Activated B cell treated with CpG ODN at 0.5 μM for 24 hours (primary cell): Measurements from ENCODE around the gene LARGE1. TPM values are rescaled to one million over a fixed set of nuclear protein-coding genes. Genes with fewer than 3 reads are reported as not detected.

ENCODE experiments used
- ATAC-seq: fragments of 200-7000 bp; cut with Tn5 transposase; one replicate; pipeline ENCODE4 v1.10.0; 2021; ENCODE audit warnings: low read depth, mild to moderate bottlenecking, moderate library complexity
- CTCF ChIA-PET: fragments of 350-600 bp; sonication (Branson Sonifier 250); formaldehyde crosslinking; loops from one replicate; lab custom pipeline; 2021; ENCODE audit warnings: antibody characterized with exemption; lab: Charles Lee
- POLR2A ChIA-PET: fragments of 350-600 bp; sonication (Branson Sonifier 250); formaldehyde crosslinking; loops from one replicate; lab custom pipeline; 2021; ENCODE audit warnings: antibody characterized with exemption; lab: Charles Lee
- DNase-seq: peaks from one replicate; pipeline ENCODE4 v3.0.0; 2022
- H3K27ac Mint-ChIP-seq: one replicate; pipeline ENCODE4 v1.8.0; 2020; ENCODE audit warnings: mixed read lengths
- H3K27me3 Mint-ChIP-seq: one replicate; pipeline ENCODE4 v1.8.0; 2021; ENCODE audit warnings: mixed read lengths
- H3K36me3 Mint-ChIP-seq: one replicate; pipeline ENCODE4 v1.8.0; 2021; ENCODE audit warnings: low read depth, mixed read lengths
- H3K4me1 Mint-ChIP-seq: one replicate; pipeline ENCODE4 v1.8.0; 2021; ENCODE audit warnings: mixed read lengths
- H3K4me3 Mint-ChIP-seq: one replicate; pipeline ENCODE4 v1.8.0; 2020; ENCODE audit warnings: mild to moderate bottlenecking, mixed read lengths
- H3K9me3 Mint-ChIP-seq: one replicate; pipeline ENCODE4 v1.8.0; 2020; ENCODE audit warnings: mixed read lengths
- intact Hi-C: fragments of 100-400 bp; cut with micrococcal nuclease; formaldehyde crosslinking; loops from one replicate; pipeline ENCODE4 v1.15.1; 2024
- total RNA-seq: library from RNA; stranded (reverse); gene quantifications from 2 replicates; pipeline ENCODE4 v1.2.3, GENCODE V29; 2022
- TF ChIP-seq, protein P1 (sequence below): fragments of 200-600 bp; IDR thresholded peaks from one replicate; pipeline ENCODE4 v1.8.0; 2022; ENCODE audit warnings: antibody characterized with exemption, mild to moderate bottlenecking

LARGE1 gene
- total RNA-seq, 1 donor from 2014 or later: 22.2 TPM

DNA sequence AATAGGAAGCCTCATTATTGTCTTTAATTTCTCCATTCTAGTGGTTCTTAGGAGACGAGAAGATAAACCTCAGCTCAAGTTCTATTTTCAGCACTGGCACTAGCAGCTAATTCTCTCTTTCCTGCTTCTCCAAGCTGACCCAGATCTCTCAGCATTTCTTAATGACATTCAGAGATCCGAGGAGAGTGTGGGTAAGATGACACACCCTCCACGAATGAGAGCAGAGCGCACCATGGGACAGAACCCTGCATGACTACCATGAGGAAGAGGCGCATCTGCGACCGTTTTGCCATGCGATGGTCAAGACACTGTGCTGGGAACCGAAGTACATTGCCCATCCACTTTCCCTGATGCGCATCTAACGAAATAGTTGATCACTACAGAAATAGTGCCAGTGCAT lies 241.8 kb downstream of the LARGE1 start:
- TF ChIP-seq, protein P1, sequence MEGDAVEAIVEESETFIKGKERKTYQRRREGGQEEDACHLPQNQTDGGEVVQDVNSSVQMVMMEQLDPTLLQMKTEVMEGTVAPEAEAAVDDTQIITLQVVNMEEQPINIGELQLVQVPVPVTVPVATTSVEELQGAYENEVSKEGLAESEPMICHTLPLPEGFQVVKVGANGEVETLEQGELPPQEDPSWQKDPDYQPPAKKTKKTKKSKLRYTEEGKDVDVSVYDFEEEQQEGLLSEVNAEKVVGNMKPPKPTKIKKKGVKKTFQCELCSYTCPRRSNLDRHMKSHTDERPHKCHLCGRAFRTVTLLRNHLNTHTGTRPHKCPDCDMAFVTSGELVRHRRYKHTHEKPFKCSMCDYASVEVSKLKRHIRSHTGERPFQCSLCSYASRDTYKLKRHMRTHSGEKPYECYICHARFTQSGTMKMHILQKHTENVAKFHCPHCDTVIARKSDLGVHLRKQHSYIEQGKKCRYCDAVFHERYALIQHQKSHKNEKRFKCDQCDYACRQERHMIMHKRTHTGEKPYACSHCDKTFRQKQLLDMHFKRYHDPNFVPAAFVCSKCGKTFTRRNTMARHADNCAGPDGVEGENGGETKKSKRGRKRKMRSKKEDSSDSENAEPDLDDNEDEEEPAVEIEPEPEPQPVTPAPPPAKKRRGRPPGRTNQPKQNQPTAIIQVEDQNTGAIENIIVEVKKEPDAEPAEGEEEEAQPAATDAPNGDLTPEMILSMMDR: no peak
- ATAC-seq (no peak), DNase-seq (no peak)
- ChIA-PET CTCF (interaction anchor here (1.6 kb wide), 1 partner anchor 160 kb away, joined by 3 read pairs; no protein-coding TSS in a partner anchor), POLR2A (no interaction called here)
- no peak overlapping the region for H3K4me3 Mint-ChIP-seq
- peaks cover 9% of the 10 kb centered on the region for H3K4me1 Mint-ChIP-seq
- no peaks in the 10 kb centered on the region for H3K9me3 Mint-ChIP-seq
- no peaks in the 10 kb centered on the region for H3K36me3 Mint-ChIP-seq
- H3K27ac Mint-ChIP-seq: no peak overlapping the region
- H3K27me3 Mint-ChIP-seq: no peaks in the 10 kb centered on the region
- intact Hi-C loops: no loop called here

DNA sequence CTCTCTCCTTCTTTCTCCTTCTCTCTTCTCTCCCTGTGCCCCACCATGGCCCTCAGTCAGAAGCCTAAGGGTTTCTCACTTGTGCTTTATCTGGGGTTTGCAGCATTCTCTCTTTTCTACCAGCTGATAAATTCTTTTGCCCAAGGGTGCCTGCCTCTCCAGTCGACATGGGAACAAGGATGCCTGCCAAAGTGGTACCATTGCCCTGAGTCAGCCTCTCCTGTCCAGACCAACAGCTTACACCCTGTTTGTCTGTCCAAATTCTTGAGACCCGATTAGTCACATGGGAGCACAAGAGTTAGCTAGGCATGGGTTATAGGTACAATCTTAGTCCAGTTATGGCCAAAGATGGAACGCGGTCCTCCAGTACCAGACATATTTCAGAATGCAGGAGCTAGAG lies 242.7 kb downstream of the LARGE1 start:
- Mint-ChIP-seq H3K27ac (no peak overlapping the region), H3K36me3 (no peaks in the 10 kb centered on the region), H3K9me3 (no peaks in the 10 kb centered on the region), H3K27me3 (no peaks in the 10 kb centered on the region), H3K4me1 (peaks cover 9% of the 10 kb centered on the region), H3K4me3 (no peak overlapping the region)
- CTCF ChIA-PET: interaction anchor here (1.6 kb wide), 1 partner anchor 159 kb away, joined by 3 read pairs; no protein-coding TSS in a partner anchor
- no peak for DNase-seq
- intact Hi-C loops: no loop called here
- POLR2A ChIA-PET: no interaction called here
- no peak for ATAC-seq
- TF ChIP-seq, protein P1: no peak

DNA sequence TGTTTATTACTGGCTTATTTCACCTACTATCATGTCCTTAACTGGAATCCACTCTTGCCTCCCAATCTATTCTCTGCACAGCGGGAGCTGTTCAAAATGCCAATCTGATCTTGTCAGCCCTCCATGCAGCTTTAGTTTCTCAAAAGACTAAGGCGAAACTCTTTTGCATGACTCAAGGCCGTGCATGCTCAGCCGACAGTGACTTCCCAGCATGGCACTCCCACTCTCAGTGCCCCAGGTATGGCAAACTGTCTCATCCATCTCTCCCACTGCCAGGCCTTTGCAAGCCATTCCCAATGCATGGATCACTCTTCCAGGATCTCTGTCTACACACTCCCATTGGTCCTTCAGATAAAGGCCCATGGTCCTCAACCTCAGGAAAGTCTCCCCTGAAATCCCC lies 245.9 kb downstream of the LARGE1 start:
- peaks cover 19% of the 10 kb centered on the region for H3K4me1 Mint-ChIP-seq
- ATAC-seq (no peak), DNase-seq (no peak)
- no peak overlapping the region for H3K27ac Mint-ChIP-seq
- no peaks in the 10 kb centered on the region for H3K36me3 Mint-ChIP-seq
- intact Hi-C loops: no loop called here
- H3K4me3 Mint-ChIP-seq: no peak overlapping the region
- CTCF ChIA-PET: no interaction called here
- H3K27me3 Mint-ChIP-seq: no peaks in the 10 kb centered on the region
- TF ChIP-seq, protein P1: no peak
- POLR2A ChIA-PET: interaction anchor here (0.6 kb wide), 1 partner anchor 1707 kb away, joined by 3 read pairs; the partner anchor contains the start of gene HMOX1
- no peaks in the 10 kb centered on the region for H3K9me3 Mint-ChIP-seq

DNA sequence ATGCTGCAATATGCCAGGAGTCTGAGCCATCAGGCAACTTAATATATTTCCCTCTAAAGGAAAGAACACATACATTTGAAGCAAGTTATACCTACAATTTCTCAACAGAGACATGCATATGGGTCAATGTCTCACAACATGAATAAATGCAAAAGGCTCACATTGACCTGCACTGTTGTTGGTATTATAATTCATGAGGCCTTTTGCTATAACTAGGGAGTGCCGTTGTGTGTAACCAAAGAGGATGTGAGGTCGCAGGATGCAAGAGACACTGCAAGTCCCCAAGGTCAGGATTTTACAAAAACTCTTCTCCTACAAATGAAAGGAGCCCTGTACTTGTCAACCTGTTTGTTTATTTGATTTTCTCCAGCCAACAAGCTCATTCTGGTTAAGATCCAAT lies 250.5 kb downstream of the LARGE1 start:
- Mint-ChIP-seq H3K4me3 (no peak overlapping the region), H3K36me3 (no peaks in the 10 kb centered on the region), H3K27ac (no peak overlapping the region), H3K9me3 (no peaks in the 10 kb centered on the region), H3K27me3 (no peaks in the 10 kb centered on the region), H3K4me1 (peaks cover 51% of the 10 kb centered on the region)
- TF ChIP-seq, protein P1: no peak
- ChIA-PET POLR2A (no interaction called here), CTCF (no interaction called here)
- ATAC-seq (no peak), DNase-seq (no peak)
- intact Hi-C loops: loop anchor here (10.0 kb wide), 1 partner anchor 245 kb away; no protein-coding TSS in a partner anchor

DNA sequence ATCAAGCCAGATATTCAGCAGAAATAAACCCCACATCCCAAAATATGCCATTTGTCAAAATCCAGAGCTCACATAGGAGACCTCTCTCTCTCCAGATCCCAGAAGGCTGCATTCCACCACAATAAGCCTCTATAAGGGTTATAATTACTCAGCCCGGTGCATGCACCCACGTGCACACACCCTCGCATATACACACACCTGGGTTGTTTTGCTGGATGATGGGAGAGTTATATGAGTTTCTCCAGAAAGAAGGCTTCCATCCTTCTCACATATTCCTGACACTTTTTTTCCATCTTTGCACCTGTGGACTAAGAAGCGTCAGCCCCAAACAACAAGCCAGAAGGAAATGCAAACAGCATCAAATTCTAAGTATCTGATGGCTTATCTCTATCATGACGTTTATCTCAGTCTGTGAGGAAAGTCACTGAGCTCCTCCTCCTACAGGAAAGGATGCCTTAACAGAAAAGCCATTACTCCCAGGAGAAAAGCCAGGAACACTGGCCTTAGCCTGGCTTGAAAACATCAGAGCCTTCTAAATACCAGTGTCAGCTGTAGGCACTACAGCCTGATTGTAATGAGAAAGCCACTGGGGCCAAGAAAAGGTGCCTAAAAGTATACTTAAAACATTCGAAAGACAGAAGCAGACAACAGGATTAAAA lies 253.2 kb downstream of the LARGE1 start:
- H3K4me1 Mint-ChIP-seq: peaks cover 57% of the 10 kb centered on the region
- intact Hi-C loops: loop anchor here (10.0 kb wide), 1 partner anchor 248 kb away; no protein-coding TSS in a partner anchor
- H3K27me3 Mint-ChIP-seq: no peaks in the 10 kb centered on the region
- TF ChIP-seq, protein P1: no peak
- no peaks in the 10 kb centered on the region for H3K9me3 Mint-ChIP-seq
- H3K27ac Mint-ChIP-seq: no peak overlapping the region
- DNase-seq: no peak
- ATAC-seq: no peak
- peak overlapping the region; percentile 7 for H3K4me3 Mint-ChIP-seq
- ChIA-PET POLR2A (interaction anchor here (0.9 kb wide), 1 partner anchor 13 kb away, joined by 3 read pairs; no protein-coding TSS in a partner anchor), CTCF (no interaction called here)
- no peaks in the 10 kb centered on the region for H3K36me3 Mint-ChIP-seq
